ENCODE data around the gene FIGLA. TPM values are rescaled to one million over a fixed set of nuclear protein-coding genes. Genes with fewer than 3 reads are reported as not detected.

Gene FIGLA
- total RNA-seq, 1 experiment from 2014 or later = not detected

DNA sequence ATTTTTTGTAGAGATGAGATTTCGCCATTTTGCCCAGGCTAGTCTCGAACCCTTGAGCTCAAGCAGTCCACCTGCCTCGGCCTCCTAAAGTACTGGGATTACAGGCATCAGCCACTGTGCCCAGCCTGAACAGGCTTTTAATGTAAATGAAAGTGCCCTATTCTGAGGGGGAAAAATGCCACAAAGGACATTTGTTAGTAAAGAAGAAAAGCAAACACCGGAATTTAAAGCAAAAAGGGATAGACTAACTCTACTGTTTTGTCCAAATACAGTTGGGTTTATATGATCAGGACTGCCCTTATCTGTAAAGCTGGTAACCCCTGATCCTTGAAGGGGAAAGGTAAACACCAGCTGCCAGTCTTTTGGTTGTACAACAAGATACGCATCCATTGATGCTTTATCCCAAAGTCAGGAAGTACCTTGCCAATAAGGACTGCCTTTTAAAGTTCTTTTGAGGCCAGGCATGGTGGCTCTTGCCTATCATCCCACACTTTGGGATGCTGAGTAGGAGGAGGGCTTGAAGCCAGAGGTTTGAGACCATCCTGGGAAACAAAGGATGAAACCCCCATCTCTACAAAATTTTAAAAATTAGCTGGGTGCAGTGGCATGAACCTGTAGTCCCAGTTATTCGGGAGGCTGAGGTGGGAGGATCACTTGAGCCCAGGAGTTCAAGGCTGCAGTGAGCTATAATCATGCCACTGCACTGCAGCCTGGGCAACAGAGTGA, 16.8 kb upstream of the FIGLA start:
- ChIA-PET POLR2A (ENCODE audit: low non-redundant PET) (no interaction called here), CTCF (no interaction called here)
- Histone ChIP-seq H3K27ac (ENCODE audit: low read depth, low read length, poor library complexity, severe bottlenecking) (no peak overlapping the region), H3K27me3 (replicated peaks; ENCODE audit: insufficient read depth, low read depth, low read length, poor library complexity) (no peaks in the 10 kb centered on the region), H3K36me3 (ENCODE audit: insufficient read depth, low read length, poor library complexity, severe bottlenecking) (no peaks in the 10 kb centered on the region), H3K9me3 (ENCODE audit: low read depth, low read length, poor library complexity, severe bottlenecking) (no peaks in the 10 kb centered on the region), H3K4me3 (ENCODE audit: low read depth, low read length, poor library complexity, severe bottlenecking) (no peak overlapping the region), H3K4me1 (ENCODE audit: insufficient read depth, low read length, poor library complexity, severe bottlenecking) (no peaks in the 10 kb centered on the region)
- TF ChIP-seq, protein P1, sequence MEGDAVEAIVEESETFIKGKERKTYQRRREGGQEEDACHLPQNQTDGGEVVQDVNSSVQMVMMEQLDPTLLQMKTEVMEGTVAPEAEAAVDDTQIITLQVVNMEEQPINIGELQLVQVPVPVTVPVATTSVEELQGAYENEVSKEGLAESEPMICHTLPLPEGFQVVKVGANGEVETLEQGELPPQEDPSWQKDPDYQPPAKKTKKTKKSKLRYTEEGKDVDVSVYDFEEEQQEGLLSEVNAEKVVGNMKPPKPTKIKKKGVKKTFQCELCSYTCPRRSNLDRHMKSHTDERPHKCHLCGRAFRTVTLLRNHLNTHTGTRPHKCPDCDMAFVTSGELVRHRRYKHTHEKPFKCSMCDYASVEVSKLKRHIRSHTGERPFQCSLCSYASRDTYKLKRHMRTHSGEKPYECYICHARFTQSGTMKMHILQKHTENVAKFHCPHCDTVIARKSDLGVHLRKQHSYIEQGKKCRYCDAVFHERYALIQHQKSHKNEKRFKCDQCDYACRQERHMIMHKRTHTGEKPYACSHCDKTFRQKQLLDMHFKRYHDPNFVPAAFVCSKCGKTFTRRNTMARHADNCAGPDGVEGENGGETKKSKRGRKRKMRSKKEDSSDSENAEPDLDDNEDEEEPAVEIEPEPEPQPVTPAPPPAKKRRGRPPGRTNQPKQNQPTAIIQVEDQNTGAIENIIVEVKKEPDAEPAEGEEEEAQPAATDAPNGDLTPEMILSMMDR (conservative IDR thresholded peaks at IDR 0.05; ENCODE audit: low read depth, low read length) = no peak
- no peak for TF ChIP-seq EZH2 (IDR thresholded peaks at IDR 0.05; ENCODE audit: borderline replicate concordance, low read depth, low read length, poor library complexity, severe bottlenecking)
- no peak for DNase-seq (ENCODE audit: low spot score)
- intact Hi-C loops (cut with micrococcal nuclease; ENCODE audit: unreplicated experiment) = no loop called here
- BruUV-seq (replicated peaks) = no TSS peak

DNA sequence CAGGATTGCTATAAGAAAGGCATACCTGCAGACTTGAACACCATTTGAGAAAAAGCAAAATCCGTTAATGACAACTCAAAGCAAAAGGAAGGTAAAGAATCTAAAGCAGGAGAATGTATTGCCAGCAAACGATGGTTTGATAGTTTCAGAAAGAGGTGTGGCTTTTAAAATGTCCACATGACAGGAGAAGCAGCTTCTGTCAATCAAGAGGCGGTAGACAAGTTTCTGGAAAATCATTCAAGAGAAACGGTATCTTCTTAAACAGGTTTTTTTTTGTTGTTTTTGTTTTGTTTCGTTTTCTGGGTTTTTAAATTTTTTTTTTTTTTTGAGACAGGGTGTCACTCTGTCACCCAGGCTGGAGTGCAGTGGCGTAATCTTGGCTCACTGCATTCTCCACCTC, 16.2 kb upstream of the FIGLA start:
- CTCF ChIA-PET = no interaction called here

DNA sequence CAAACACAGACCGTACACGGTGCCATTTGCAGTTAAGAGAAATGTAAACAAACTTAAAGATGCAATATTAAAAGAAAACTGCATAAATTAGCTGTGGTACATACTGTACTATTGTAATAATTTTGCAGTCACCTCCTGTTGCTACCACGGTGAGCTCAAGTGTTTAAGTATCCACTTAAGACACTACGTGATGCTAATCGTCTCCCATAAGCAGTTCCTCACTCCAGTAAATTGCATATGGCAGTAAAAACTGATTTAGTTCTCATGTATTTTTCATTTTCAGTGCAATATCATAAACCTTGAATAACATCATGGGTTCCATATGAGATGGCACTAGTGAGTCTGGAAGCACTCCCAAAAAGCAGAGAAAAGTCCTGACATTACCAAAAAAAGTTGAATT, 15.6 kb upstream of the FIGLA start:
- no peak for DNase-seq (ENCODE audit: low spot score)
- H3K27ac ChIP-seq (ENCODE audit: low read depth, low read length, poor library complexity, severe bottlenecking) = no peak overlapping the region
- no peak overlapping the region for H3K4me3 ChIP-seq (ENCODE audit: low read depth, low read length, poor library complexity, severe bottlenecking)
- intact Hi-C loops (cut with micrococcal nuclease; ENCODE audit: unreplicated experiment) = no loop called here
- H3K4me1 ChIP-seq (ENCODE audit: insufficient read depth, low read length, poor library complexity, severe bottlenecking) = no peaks in the 10 kb centered on the region
- ChIA-PET CTCF (no interaction called here), POLR2A (ENCODE audit: low non-redundant PET) (no interaction called here)
- H3K9me3 ChIP-seq (ENCODE audit: low read depth, low read length, poor library complexity, severe bottlenecking) = no peaks in the 10 kb centered on the region
- no TSS peak for BruUV-seq (replicated peaks)
- no peaks in the 10 kb centered on the region for H3K27me3 ChIP-seq (replicated peaks; ENCODE audit: insufficient read depth, low read depth, low read length, poor library complexity)
- no peaks in the 10 kb centered on the region for H3K36me3 ChIP-seq (ENCODE audit: insufficient read depth, low read length, poor library complexity, severe bottlenecking)
- TF ChIP-seq, protein P1 (conservative IDR thresholded peaks at IDR 0.05; ENCODE audit: low read depth, low read length) = no peak
- no peak for TF ChIP-seq EZH2 (IDR thresholded peaks at IDR 0.05; ENCODE audit: borderline replicate concordance, low read depth, low read length, poor library complexity, severe bottlenecking)

More for the DNA sequence above, 16.2 kb upstream of the FIGLA start:
- H3K27ac ChIP-seq (ENCODE audit: low read depth, low read length, poor library complexity, severe bottlenecking) = no peak overlapping the region
- TF ChIP-seq, protein P1 (conservative IDR thresholded peaks at IDR 0.05; ENCODE audit: low read depth, low read length) = no peak
- TF ChIP-seq EZH2 (IDR thresholded peaks at IDR 0.05; ENCODE audit: borderline replicate concordance, low read depth, low read length, poor library complexity, severe bottlenecking) = no peak
- no peaks in the 10 kb centered on the region for H3K4me1 ChIP-seq (ENCODE audit: insufficient read depth, low read length, poor library complexity, severe bottlenecking)
- POLR2A ChIA-PET (ENCODE audit: low non-redundant PET) = no interaction called here
- intact Hi-C loops (cut with micrococcal nuclease; ENCODE audit: unreplicated experiment) = no loop called here
- H3K27me3 ChIP-seq (replicated peaks; ENCODE audit: insufficient read depth, low read depth, low read length, poor library complexity) = no peaks in the 10 kb centered on the region
- no peaks in the 10 kb centered on the region for H3K36me3 ChIP-seq (ENCODE audit: insufficient read depth, low read length, poor library complexity, severe bottlenecking)
- DNase-seq (ENCODE audit: low spot score) = no peak
- H3K9me3 ChIP-seq (ENCODE audit: low read depth, low read length, poor library complexity, severe bottlenecking) = no peaks in the 10 kb centered on the region
- no peak overlapping the region for H3K4me3 ChIP-seq (ENCODE audit: low read depth, low read length, poor library complexity, severe bottlenecking)
- no TSS peak for BruUV-seq (replicated peaks)

Data from A673 (cell line).